CD4-positive, alpha-beta T cell treated with Interleukin-6 at 100 ng/mL for 8 hours (primary cell): ENCODE data around the gene PRKD3.

Experiments used
- DNase-seq: peaks from one replicate; pipeline ENCODE4 v3.0.0-alpha.2; 2020; ENCODE audit warnings: mixed read lengths, low spot score

Gene PRKD3

DNA sequence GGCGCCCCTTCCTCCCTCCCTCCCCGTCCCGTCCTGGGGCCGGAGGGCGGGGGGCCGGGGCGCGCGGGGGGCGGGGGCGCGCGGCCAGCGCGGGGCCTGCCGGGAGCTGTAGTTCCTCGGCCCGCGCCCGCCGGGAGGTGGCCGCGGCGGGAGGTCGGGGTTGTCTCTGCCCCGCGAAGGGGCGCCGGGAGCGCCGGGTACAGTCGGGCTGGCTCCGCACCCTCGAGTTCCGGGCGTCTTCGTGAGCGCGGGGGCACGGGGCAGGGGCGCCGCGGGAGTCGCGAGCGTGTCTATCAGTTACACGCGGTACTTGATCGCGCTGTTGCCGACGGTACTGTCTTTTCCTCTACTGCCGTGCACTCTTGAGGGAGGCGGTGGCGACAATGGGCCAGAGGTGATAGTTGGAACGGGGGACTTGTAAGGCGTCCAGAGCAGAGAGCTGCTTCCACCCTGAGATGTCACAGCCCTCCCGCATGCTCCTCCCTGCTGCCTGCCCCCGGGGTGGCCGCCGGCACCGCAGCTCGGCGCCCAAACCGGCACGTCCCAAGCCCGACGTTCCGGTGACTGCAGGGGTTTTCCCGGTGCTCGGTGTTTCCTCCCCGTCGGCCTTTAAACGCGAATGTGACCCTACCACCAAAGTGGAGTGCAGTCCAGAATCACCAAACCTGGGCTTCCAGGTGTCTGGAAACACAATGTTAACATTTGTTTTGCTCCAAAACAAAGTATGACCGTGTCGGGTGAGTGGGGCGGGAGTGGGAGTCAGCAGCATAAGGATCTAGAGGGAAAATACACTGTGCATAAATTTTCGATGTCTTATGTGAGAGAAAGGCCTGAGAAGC lies at the start of gene PRKD3:
TSS of gene PRKD3 (minus strand) at position 48 of the 839 bp plus-strand sequence. CDS start 8,309 bp downstream, outside the sequence.
- DNase-seq = peak; percentile 76

DNA sequence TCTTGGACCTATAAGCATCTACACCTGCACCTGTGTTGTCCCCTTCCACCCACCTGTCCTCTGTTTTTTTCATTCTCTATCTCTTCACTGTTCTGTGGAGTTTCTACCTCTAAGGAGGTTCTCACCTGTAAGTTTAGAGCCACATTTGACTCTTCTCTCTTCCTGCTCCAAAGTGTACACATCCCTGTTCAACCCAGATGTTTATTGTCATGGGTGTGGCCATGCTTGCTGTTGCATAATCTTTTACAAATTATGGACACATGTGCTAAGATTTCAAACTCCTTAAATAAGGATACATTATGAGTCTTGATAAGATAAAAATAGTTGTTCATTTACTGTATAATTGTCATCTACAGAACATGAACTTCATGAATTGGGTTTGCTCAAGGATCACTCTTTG lies 47.4 kb upstream of the PRKD3 start:
- DNase-seq = no peak

DNA sequence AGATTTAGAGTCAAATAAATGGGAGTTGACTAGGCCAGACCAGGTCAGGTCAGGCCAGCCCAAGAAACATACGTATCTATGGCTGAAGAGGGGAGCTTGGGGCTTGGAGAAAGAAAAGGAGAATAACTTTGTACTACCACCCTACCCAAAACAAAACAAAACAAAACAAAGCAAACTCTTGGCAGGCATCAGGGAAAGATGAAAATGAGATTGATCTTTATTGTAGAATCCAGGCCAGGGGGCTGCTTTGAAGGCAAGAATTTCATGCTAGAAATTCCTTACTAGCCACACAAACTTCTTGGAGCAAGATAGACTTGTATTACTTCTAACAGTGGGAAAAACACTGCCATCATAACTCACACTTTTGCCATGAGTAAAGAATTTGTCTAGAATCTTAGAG lies 46.0 kb upstream of the PRKD3 start:
- DNase-seq = no peak

DNA sequence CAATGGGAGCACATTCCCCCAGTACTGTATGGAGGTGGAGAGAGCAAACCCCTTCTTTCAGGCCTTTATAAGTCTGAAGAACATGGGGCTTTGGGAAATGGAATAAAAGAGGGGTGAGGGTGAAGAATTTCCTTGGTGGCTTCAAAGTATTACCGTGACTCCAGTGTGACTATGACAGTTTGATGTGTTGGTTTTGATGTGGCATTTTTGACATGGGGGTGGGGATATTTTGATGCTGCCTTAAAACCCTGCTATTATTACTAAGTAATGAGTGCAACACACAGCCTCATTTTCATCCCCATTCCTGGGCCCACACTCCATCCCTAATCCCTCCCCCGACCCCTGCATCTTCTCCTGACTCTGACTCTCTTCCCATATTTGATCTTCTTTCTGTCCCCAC lies 43.4 kb upstream of the PRKD3 start:
- no peak for DNase-seq

DNA sequence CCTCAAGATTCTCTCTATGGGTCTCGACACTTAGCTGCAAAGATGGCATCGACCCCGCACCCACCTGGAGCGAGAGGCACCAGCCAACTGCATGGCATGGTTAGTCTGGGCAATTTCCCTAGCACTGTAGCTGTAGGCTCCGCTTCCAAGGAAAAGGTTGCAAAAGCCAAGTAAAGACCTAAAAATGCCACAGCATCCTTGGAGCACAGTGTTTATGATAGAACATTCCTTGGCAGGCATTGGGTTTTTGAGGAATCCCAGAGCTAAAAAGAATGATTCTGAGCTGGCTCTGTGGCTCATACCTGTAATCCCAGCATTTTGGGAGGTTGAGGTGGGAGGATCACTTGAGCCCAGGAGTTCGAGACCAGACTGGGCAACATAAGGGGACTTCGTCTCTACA lies 42.7 kb upstream of the PRKD3 start:
- DNase-seq = no peak

DNA sequence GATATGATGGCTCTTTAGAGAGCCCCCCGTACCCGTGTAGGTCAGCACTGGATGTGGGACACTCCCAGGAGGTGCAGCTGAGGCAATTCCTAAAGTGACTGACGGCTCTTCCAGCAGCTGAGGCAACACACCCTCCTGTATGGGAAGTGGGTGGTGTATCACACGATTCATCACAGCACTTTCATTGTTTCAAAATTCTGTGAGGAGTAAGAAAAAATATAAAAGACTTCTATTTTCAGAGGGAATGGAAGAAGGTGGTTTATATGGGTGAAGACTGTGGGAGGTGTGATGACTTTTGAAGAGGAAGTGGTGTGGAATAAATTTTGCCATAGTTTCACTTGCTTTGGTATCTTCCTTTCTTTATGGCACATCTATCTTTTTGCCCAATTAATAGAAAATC lies 42.1 kb upstream of the PRKD3 start:
- no peak for DNase-seq

DNA sequence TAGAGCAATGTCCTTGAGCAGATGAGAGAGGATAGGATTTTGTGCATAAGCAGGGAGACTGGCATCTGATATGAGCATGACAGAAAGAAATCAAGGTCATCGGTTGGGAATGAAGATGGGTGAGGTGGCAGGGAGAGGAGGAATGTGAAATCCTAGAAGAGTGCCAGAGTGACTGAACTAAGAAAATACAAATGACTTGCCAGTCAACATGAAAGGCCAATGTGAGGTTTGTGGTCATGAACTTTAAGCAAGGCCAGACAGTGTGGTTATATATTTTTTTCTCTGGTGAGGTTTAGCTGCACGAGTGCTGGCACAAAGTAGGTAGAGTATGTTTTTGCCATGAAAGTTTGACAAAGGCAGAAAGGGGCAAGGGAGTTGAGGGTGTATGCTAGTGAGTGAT lies 41.0 kb upstream of the PRKD3 start:
- DNase-seq = no peak

DNA sequence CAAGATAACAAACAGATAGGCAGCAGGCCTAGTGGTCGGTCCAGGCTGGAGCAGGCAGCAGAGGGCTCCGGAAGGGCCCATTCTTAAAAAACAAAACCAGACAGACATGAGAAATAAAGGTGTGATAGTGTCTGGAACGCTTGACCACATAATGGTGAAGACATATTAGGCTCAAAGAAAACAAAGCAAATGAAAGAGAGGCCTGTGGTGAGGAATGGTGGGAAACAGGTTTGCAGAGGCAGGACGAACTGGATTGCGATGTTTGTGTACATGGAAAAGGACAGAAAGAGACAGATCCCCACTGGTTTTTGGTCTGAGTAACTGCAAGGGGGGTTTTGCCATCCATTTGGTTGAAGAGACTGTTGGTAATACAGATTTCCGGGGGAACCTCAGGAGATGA lies 39.7 kb upstream of the PRKD3 start:
- no peak for DNase-seq

DNA sequence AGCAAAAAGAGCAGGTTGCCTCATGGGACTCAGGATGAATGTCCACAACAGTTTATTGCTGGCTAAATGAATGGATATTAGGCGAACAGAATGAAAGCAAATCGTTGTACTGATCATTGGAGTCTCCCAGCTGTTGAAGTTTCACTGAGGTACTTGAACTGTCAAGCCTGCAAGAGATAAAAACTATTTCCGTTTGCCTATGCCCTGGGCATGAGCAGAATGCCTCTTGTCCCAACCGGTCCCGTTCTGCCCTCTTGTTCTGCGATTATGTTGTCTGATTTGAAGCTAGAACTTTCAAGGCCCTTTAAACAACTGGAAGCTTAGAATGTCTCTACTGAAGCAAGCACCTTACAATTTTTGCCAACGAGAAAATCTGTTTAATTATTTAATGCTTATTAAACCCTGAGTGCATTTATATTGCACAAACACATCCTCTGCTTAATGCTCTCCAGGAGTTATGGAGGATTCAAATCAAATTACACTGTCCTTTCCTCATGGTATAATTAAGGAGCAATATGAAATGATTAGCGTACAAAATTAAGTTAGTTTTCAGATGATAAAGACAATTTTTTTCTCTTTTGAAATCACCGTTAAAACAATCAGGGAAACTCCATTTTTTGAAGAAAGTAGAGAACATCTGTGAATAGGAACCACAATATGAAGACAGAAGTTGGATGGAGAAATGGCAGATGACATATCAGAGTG lies 37.5 kb upstream of the PRKD3 start:
- no peak for DNase-seq

DNA sequence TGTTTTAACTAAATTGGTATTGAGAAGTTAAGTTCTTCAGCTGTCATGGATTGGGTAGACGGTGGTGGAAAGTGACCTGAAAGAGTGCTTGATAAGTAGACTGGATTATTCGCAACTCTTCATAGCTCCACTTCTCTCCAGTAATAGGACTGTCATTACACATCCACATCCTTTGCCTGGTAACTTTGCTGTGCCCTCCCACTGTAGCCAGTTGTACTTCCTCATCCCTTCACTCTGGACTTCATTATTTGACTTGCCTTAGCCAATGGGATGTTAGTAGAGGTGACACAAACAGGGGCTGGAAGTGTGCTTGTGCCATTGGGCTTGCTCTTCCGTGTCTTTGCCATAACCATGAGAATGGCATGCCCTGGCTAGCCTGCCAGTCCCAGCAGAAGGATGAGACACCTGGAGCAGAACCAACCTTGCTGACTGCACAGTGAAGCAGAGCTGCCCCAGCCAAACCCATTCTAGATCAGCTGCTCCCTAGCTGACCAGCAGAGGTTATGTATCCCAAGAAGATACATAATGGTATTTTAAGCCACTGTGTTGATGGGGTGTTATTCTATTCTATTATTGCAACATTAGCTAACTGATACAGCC lies 36.7 kb upstream of the PRKD3 start:
- DNase-seq = no peak

DNA sequence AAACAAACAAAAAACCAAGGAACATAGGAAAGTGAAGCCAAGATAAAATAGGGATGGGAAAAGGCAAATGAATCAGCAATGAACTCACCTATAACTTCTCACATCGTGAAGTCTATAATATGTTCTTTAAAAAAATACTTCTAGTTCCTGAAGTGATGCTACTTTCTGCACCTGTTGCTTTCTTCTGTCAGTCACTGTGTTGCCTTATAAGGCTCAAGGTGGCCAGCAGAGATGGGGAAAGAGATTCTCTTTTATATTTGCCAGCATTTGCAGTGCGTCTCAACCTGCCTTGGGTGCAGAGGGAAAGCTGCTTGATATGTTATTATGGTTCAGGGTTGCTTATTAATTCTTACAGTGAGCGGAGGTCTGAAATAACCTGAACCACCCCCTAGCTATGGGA lies 33.8 kb upstream of the PRKD3 start:
- DNase-seq = no peak

DNA sequence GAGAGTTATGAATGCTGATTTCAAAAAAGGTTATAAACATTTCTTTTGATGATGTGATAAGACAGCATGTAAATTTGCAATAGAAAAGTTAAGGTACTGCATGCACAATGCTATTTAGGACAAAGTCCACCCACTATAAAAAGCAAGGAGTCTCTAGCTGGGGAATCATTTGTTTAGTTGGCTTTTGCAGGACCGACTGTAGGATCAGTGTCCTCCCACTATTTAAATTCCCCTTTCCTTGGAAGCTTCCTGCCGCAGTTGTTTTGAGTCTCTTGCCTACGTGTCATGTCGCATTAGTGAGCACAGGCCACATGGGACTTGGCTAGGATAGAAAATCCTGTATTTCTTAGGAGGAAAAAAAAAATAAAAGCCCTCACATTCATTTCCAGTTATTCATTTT lies 32.9 kb upstream of the PRKD3 start:
- DNase-seq = no peak

DNA sequence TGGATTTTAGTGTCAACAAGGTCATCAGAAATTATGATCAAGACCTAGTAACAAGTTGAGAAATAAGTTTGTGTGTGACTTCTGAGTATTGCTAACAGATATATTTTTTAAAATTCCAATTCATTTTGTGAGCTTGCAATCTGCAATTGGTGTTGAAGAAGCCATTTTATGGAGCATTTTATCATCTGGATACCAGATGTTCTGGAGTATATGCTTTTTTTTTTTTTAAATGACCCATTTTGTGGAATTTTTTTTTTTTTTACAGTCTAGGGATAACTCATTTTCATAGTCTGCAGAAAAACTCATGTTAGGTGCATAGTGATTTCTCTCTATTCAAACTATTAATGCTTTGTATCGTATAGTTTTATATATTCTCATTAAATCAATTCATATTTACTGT lies 32.4 kb upstream of the PRKD3 start:
- DNase-seq = no peak

DNA sequence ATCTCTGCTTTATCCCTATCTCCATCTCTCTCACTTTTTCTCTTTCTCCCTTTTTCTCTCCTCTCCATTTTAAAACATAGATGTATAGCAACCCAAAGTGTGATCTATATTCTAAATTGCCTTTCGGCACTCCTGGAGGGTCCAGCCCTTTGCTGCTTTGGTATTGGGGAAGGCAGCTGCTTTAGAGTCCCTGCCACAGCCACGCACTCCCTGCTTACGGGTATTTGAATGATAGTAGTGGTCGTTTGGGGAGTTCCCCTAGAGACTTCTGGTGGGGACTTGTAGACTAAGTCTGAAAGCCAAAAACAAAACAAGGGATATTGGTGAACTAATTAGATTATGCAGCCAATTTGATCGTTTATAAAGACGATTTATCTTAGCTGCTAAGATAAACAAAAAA lies 31.7 kb upstream of the PRKD3 start:
- DNase-seq = no peak

DNA sequence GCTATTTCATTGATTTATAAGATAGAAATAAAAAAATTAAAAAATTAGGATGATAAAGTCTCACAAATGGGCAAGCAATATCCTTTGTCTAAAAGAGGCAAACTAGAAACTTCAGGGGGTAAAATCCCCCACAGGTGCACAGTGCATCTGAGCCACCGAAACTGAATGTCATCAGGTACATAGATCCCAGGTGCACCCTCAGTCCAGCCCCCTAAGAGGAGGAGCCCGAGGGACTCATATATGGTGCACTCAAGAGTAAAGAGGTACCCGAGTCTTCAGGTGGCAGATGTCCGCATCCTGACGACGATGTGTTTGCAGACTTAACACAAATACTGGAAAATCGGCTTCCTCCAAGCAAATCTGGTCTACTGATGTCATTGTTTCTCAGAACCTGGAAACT lies 31.1 kb upstream of the PRKD3 start:
- no peak for DNase-seq

DNA sequence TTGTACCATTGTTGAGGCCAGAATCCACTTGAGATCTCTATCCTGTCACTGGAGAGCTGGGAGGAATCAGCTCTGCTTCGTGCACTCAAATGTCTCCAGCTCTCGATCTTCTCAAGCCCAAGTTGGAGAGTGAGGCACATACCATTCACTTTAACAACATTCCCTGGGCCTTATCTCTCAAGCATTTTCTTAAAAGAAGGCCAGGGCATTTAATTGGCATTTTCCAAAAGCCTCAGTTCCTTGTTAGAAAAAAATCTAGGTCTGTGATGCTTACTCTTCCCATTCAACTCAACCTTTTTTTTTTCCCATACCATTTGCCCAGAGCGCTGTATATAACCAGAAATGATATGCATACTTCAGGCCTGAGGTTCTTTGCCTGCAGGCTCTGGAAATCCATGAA lies 29.9 kb upstream of the PRKD3 start:
- DNase-seq = no peak

DNA sequence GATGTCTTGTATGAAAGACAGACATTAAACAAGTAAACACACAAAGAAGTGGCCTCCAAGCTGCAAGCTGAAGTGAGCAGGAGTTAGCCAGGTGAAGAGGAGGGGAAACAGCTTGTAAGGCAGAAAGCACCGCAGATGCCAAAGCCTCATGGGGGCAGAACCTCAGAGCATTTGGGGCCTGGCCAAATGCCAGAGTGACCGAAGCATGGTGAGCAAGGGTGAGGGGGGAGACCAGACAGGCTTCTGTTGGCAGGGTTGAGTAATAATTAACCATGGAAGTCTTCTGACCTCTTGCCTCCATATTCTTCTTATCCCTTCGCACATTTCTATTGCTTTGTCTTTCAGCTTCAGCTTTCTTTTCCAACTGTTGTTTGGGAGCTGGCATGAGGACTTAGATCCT lies 25.4 kb upstream of the PRKD3 start:
- DNase-seq = no peak

DNA sequence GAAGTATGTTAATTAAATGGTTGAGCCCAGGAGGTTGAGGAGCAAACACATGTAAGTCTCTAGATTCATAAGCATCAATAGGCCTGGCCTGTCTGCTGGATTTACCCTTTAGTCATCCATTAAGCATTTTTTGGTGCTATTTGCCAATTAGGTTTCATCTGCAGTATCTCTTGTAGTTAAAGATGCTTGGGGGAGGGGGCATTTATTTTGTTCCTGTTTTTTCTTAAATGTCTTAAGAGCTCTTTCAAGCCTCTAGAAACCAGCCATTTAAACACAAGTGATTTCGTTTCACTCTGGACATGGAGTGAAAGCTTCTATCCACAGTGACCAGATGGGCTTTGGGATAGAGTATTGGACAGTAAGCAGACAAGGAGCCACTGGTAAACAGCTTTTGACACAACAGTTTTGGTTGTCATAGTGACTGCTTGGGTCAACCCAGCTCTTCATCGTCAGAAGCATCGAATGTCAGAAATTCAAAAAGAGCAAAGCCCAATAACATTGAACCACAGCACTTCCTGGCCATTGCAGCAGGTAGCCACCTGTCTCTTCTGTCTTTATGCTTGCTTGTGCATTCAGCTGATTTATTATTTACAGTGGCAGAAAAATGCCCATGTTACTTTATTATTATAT lies 24.7 kb upstream of the PRKD3 start:
- no peak for DNase-seq

DNA sequence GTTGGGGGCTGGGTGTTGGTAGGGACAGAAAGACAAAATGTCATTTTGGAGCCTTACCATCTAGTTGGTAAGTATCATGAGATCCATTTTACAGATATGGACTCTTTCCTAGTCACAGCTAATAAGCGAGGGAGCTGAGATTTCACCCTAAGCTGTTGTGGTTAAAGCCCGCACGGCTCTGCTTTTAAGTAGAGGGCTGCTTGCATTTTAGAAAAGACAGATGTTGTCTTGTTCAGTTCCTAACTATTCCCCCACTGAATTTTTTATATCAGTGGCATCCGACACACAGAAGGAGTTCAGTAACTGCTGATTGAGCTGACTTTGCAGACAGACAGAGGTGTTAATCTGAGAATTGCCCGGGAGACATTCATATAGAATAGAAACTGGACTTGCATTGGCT lies 23.5 kb upstream of the PRKD3 start:
- DNase-seq = no peak

DNA sequence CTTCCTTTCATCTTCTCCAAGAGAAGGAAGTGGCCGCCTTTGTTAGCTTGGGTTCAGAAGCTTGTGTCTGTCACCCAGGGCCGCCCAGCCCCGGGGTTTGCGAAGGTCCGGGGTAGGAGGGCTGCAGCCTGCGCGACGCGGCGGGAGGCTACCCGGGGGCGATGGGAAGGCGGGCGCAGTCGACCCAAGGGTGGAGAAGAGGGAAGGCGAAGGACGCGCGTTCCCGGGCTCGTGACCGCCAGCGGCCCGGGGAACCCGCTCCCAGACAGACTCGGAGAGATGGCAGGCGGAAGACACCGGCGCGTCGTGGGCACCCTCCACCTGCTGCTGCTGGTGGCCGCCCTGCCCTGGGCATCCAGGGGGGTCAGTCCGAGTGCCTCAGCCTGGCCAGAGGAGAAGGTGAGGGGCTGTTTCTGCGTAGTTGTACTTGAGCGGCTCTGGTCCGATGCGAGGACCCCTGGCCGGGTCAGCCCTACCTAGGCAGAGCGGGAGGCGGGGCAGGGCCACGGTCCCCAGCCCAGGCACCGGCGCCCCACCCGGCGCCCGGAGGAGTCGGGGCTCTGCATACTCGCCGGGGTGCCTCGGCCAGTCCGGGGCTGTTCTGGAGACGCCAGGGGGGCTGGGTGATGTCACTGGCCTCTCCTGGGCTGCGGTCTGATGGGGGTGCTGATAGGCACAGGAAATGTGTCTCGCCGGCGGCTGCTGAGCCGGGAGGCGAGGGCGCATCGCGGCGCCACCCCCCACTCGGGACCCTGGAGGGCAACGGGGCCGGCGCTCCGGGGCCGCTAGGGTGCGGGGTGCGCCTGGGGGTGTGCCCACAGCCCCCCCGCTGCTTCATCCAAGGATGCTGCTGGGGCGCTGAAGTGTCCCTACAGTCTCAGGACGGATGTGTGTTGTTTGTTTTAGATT lies 20.1 kb upstream of the PRKD3 start, which contains the start of gene QPCT:
TSS of gene QPCT (plus strand) at position 178 of the 909 bp plus-strand sequence. CDS start at position 280, 102 bp downstream.
- DNase-seq = peak; percentile 53
